ENCODE results near the gene NMT2.
"Not testable (repeated sequence)": the region's sequence is repeated elsewhere in the genome, so short reads cannot be mapped to it uniquely, and the experiment has no call there.

NMT2 gene

GRCh38 chr10:15168291-15168785, at the start of gene NMT2:
NMT2 (minus strand) TSS chr10:15168693; CDS start chr10:15168612, 81 bp downstream.
- no peak for DNase-seq (ENCODE audit: low read depth)

DNA sequence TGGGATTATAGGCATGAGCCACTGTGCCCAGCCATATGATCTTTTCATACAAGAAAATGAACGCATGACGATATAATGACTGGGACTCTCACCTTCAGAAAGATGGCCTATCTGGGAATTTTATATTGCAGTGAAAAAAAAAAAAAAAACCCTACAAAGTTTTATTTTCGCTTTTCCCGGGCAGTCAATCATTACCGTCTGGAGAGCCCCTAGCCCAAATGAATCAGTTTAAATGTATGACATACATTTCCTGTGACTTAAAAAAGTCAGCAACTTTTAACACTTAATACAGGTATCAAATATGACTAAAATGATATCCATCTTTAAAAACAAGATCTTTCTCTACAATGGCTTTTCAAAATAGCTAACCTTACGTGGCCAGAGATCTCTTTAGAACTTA, 48.2 kb upstream of the NMT2 start:
- no peak for DNase-seq (ENCODE audit: low read depth)

- no peak for DNase-seq (ENCODE audit: low read depth)
Observed at GRCh38 chr10:15214237-15214636, 45.7 kb upstream of the NMT2 start.

- no peak for DNase-seq (ENCODE audit: low read depth)
Observed at GRCh38 chr10:15213461-15213861, 45.0 kb upstream of the NMT2 start.

GRCh38 chr10:15211464-15211979, 43.0 kb upstream of the NMT2 start:
- no peak for DNase-seq (ENCODE audit: low read depth)

GRCh38 chr10:15210521-15210920, 42.0 kb upstream of the NMT2 start:
- DNase-seq (ENCODE audit: low read depth), result no peak

DNA sequence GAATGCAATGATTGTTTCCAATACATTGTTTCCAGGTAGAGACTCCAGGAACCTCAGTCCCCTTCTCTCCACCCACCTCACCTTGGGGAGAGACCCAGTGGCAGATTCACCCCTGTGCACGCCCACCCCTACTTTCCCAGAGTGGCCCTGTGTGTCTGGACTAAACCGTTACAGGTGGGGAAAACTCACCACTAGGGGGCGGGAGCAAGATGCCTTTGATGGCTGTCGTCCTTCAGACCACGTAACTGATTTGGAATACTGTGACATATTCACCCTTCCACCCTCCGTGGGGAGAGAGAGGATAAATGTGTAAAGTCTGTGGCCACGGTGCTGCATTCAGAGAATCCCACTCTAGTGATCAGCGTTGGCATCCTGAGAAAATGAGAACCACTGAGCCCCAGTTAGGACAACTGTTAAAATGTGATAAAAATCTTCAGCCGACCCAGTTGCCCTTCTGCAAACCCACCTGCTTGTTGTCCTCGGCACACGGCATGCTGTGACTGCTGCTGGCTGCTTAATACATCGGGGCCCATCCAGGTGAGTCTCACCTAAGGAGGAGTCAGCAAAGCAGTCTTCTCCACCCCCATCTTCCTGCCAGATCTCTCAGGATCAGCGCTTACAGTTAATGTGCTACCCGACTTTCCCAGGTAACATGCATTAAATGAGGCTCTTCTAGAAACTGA, 41.5 kb upstream of the NMT2 start:
- no peak for DNase-seq (ENCODE audit: low read depth)

DNA sequence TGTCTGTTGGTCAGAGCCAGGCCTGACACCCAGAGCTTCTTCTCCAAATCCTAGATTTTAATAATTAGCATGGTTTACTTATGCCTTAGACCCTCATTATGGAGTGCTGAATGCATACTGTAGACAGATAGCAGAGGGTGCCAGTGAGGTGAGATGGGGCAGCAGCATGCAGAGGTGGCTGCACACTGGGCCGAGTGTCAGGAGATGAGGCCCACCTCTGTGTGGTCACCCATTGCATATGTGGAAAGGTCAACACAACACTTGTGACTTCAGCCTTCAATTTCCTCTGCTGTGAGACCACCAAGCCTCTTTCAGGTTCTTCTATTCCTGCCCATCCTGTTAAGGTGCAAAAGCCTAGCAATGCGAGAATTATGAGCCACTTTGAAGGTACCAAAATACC, 39.7 kb upstream of the NMT2 start:
- no peak for DNase-seq (ENCODE audit: low read depth)

DNA sequence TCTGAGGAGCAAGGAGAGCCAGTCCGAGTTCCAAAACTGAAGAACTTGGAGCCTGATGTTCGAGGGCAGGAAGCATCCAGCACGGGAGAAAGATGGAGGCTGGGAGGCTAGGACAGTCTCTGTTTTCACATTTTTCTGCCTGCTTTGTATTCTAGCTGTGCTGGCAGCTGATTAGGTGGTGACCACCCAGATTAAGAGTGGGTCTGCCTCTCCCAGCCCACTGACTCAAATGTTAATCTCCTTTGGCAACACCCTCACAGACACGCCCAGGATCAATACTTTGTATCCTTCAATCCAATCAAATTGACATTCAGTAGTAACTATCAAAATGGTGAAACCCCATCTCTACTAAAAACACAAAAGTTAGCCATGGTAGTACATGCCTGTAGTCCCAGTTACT, 38.9 kb upstream of the NMT2 start:
- DNase-seq (ENCODE audit: low read depth), result not testable (repeated sequence)

DNA sequence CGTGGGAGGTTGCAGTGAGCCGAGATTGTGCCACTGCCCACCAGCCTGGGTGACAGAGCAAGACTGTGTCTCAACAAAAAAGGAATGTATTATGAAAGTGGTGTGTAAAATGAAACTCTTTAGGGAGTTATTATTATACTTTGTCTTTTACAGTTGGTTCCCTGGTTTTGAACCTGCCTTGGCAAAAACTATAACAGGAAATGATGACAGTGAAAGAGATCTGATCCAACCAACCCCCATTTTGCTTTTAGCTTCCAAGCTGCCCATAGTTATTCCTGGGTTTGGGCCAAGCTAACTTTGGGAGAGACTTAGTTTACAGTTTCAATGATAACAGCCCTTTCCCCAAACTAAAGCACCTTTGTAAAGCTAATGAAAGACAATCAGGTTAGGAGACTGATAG, 34.1 kb upstream of the NMT2 start:
- no peak for DNase-seq (ENCODE audit: low read depth)

- not testable (repeated sequence) for DNase-seq (ENCODE audit: low read depth)
Observed at GRCh38 chr10:15202301-15202621, 33.8 kb upstream of the NMT2 start.

GRCh38 chr10:15201589-15202300, 33.3 kb upstream of the NMT2 start:
- DNase-seq (ENCODE audit: low read depth), result peak; percentile 43

GRCh38 chr10:15200626-15201025, 32.1 kb upstream of the NMT2 start:
- peak; percentile 87 for DNase-seq (ENCODE audit: low read depth)

- DNase-seq (ENCODE audit: low read depth), result no peak
Observed at GRCh38 chr10:15197911-15198310, 29.4 kb upstream of the NMT2 start.

DNA sequence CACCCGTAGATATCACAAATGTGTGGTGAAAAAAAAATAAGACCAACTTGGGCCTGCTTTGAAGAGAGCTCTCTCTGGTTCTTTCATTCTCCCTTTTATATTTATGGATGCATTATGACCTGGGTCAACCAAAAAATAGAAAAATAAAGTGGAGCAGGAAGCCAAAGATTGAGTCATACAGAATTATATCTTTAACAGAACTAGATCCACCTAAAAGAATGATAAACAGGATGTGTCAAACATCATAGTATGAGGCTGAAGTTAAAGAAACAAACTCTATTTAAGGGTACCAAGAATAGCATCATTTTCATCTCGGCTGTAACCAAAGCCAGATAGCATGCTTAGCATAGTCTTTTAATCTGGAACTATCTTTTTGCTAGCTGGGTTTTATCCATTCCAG, 28.8 kb upstream of the NMT2 start:
- peak; percentile 30 for DNase-seq (ENCODE audit: low read depth)

- no peak for DNase-seq (ENCODE audit: low read depth)
Observed at GRCh38 chr10:15196021-15196834, 27.7 kb upstream of the NMT2 start.

DNA sequence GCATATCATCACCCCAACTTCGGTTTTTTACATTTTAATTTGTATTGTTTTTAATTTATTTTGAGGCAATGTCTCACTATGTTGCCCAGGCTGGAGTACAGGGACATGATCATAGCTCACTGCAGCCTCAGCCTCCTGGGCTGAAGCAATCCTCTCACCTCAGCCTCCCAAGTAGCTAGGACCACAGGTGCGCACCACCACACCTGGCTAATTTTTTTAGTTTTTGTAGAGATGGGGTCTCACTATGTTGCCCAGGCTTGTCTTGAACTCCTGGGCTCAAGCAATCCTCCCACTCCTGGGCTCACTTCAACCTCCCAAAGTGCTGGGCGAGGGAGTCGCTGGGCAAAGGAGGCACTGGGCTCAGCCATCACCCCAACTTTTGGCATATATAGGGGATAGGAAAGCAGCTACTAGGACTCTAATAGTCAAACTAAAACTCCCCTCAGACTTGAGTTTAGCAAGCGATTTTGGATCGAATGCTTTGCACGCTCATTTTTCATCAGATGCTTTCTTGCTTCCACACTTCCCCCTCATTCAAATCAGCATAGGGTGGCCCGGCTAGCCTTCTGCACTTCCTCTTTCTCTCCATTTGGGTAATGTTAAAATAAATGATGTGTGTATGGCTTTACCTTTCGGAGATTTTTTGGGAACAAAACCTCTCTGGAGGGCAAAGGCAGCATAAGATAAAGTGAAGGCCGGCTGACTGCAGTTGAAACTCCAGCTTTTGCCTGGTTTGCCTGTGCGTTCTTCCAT, 20.8 kb upstream of the NMT2 start:
- no peak for DNase-seq (ENCODE audit: low read depth)

GRCh38 chr10:15188603-15189002, 20.1 kb upstream of the NMT2 start:
- no peak for DNase-seq (ENCODE audit: low read depth)

DNA sequence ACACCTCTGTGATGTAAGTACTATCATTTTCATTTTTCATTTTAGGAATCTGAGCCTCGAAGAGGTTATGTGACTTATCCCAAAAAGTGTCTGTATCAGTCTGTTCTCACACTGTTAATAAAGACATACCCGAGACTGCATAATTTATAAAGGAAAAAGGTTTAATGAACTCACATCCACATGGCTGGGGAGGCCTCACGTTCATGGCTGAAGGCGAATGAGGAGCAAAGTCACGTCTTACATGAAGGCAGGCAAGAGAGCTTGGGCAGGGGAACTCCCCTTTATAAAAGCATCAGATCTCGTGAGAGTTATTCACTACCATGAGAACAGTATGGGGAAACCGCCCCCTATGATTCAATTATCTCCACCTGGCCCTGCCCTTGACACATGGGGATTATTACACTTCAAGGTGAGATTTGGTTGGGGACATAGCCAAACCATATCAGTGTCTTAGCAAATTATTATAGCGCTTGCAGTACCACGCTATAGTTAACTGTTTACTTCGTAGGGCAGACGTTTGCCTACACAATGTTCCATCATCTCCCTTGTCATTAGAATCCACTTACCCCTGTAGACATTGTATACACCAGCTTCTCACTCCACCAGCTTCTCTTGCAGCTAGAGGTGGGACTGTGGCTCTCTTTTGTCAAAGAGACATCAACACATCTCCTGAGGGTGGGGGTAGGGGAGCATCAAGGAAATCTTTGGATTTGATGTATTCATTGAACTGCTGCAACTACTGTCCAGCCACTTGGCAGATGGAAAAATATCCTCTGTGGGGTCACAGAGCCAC, 15.4 kb upstream of the NMT2 start:
- no peak for DNase-seq (ENCODE audit: low read depth)

GRCh38 chr10:15182540-15183207, 14.2 kb upstream of the NMT2 start:
- no peak for DNase-seq (ENCODE audit: low read depth)

Data from non-pigmented ciliary epithelial cell (primary cell).